GM18502 (cell line): ENCODE results near the gene BCORL1.

Experiments used
- ATAC-seq: cut with Tn5 transposase; IDR thresholded peaks from one replicate; pipeline ENCODE4 v1.9.1; 2021; ENCODE audit warnings: mild to moderate bottlenecking; ENCODE audit not compliant: unreplicated experiment, poor library complexity

Gene BCORL1, protein sequence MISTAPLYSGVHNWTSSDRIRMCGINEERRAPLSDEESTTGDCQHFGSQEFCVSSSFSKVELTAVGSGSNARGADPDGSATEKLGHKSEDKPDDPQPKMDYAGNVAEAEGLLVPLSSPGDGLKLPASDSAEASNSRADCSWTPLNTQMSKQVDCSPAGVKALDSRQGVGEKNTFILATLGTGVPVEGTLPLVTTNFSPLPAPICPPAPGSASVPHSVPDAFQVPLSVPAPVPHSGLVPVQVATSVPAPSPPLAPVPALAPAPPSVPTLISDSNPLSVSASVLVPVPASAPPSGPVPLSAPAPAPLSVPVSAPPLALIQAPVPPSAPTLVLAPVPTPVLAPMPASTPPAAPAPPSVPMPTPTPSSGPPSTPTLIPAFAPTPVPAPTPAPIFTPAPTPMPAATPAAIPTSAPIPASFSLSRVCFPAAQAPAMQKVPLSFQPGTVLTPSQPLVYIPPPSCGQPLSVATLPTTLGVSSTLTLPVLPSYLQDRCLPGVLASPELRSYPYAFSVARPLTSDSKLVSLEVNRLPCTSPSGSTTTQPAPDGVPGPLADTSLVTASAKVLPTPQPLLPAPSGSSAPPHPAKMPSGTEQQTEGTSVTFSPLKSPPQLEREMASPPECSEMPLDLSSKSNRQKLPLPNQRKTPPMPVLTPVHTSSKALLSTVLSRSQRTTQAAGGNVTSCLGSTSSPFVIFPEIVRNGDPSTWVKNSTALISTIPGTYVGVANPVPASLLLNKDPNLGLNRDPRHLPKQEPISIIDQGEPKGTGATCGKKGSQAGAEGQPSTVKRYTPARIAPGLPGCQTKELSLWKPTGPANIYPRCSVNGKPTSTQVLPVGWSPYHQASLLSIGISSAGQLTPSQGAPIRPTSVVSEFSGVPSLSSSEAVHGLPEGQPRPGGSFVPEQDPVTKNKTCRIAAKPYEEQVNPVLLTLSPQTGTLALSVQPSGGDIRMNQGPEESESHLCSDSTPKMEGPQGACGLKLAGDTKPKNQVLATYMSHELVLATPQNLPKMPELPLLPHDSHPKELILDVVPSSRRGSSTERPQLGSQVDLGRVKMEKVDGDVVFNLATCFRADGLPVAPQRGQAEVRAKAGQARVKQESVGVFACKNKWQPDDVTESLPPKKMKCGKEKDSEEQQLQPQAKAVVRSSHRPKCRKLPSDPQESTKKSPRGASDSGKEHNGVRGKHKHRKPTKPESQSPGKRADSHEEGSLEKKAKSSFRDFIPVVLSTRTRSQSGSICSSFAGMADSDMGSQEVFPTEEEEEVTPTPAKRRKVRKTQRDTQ (N-terminal part only)

GRCh38 chrX:129982300-129983251, at the start of gene BCORL1:
Gene BCORL1 (plus strand): TSS chrX:129982635. CDS start chrX:130005232, 22,597 bp downstream.
- ATAC-seq: peak; percentile 90

GRCh38 chrX:129932821-129933321, 49.6 kb upstream of the BCORL1 start:
- ATAC-seq: no peak

- ATAC-seq: no peak
These were observed 48.7 kb upstream of the BCORL1 start for GRCh38 chrX:129933700-129934099.

- ATAC-seq: no peak
These were observed 48.0 kb upstream of the BCORL1 start for GRCh38 chrX:129934461-129934860.

DNA sequence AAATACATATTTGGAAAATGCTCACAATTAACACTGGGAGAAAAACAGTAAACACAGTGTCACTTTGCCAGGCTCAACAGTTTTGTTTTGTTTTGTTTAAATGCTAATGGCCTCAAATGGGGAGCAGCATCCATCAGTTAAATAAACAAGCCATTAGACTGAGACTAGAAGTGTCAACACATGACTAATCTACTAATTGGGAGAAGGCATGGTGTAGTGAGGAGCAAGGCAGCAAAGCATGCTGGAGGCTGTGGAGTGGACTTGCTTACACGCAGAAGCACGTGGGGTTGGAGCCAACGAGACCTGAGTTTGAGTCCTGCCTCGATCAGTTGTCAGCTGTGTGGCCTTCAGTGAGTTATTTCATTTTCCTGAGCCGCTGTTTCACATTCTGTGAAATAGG, 47.5 kb upstream of the BCORL1 start:
- no peak for ATAC-seq

GRCh38 chrX:129938081-129938480, 44.4 kb upstream of the BCORL1 start:
- ATAC-seq: no peak

GRCh38 chrX:129939986-129940385, 42.4 kb upstream of the BCORL1 start:
- no peak for ATAC-seq

DNA sequence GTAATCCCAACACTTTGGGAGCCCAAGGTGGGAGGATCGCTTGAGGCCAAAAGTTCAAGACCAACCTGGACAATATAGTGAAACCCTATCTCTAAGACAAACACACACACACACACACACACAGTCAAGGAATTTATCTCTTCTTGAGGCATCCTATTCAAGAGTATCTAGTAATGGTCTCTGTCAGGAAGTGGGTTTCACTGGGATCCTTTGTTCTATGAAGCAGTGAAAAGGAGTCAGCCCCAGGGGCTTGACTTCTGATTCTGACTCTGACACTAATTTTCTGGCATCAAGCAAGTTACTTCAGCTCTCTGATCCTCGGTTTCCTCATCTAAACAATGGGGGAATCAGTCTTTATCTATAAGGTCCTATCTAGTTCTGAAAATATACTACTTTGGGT, 41.7 kb upstream of the BCORL1 start:
- ATAC-seq: no peak

- ATAC-seq: no peak
These were observed 37.3 kb upstream of the BCORL1 start for GRCh38 chrX:129945131-129945530.

DNA sequence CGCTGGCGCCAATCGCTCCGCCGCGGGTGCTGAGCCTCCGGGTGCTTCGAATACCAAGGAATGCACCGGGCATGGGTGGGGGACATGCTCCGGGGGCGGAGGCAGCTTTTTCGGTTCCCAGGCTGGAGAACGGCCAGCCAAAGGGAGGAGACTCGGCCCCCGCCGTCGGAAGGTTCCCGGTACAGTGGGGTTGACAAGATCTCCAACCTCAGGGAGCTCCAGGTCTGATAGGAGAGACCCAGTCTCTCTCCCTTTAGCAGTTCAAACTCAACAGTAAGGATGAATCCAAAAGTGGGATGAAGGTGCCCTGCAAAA, 29.1 kb upstream of the BCORL1 start:
- no peak for ATAC-seq

- no peak for ATAC-seq
These were observed 28.6 kb upstream of the BCORL1 start for GRCh38 chrX:129953881-129954280.

GRCh38 chrX:129954804-129955203, 27.6 kb upstream of the BCORL1 start:
- no peak for ATAC-seq

- ATAC-seq: no peak
These were observed 26.8 kb upstream of the BCORL1 start for GRCh38 chrX:129955682-129956081.

- no peak for ATAC-seq
These were observed 26.3 kb upstream of the BCORL1 start for GRCh38 chrX:129956145-129956544.

DNA sequence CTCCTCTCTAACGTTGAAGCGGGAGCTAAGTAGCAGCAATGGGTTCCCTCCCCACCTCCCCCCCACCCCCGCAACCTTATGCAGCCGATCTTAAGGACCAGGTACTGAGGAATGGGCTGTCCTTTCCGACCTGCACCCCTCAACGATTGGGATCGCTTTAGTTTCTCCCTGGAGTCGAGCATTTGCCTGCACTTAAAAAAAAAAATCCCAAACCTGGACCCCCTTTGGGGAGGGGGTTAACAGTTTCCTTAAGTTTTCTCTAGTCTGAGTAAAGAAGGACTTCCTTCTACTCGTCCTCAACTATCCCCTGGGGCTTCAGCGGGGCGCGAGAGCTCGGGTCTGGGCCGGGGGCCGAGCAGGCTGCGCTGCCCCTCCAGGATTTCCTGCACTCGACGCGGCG, 25.7 kb upstream of the BCORL1 start:
- ATAC-seq: no peak

DNA sequence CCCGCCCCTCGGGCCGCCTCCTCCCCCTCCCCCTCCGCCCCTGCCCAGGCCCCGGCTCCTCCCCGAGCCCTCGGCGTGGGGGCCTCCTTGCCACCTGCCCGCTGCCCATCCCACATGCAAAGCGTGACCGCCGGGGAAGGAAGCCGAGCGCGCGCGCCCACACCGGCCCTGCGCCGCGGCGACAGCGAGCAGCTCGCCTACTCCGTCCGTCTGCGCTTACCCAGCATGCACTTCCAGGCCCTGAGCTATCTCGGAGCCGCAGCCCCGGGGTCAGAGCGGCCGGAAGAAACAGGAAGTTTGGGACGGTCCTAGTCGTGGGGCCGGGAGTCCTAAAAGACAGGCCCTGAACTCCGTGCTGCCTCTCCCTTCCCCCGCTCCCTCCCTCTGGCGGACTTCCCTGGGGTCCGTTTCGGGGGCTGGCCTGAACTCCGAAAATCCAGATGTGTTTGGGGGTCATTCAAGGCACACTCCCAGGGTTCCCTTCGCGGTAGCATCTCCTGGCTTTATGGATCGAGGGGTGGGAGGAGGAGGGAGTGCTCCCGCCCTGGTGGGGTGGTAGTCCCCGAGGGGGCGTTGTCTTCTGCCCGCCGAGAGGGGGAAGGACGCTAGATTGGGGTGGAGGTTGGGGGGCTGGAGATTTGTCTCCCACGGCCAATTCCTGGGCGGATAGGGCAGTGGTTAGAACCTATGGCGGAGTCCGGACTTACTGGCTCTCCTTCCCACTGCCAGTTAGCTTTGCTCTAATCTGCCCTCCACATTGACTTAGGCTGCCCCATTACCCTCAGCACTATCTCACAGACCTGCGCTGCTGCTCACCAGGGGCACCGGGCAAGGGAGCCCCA, 25.0 kb upstream of the BCORL1 start:
- peak; percentile 61 for ATAC-seq

DNA sequence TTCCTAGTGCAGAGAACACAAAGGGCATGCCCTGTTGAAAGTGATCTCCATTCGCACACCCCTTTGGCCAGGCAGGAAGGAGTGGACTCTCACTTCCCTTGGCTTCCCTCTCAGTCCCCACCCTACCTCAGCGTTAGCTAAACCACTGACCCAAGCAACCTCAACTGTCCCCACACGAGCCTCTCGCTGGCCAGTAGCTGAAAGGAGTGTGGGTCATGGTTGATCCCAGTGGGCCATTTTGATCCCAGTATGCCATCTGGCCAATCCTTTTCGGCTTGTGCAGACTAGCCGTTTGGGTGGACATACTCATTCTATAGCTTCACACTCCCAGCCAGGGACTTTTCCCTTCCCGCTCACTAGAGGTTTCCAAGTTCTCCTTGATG, 24.4 kb upstream of the BCORL1 start:
- no peak for ATAC-seq

GRCh38 chrX:129958814-129959492, 23.5 kb upstream of the BCORL1 start:
- ATAC-seq: no peak
